ENCODE results near the gene IMMT.
A peak's percentile ranks its signal among the peaks of the same experiment; 100 is the strongest.
"Not testable (repeated sequence)": the region's sequence is repeated elsewhere in the genome, so short reads cannot be mapped to it uniquely, and the experiment has no call there.

IMMT gene

DNA sequence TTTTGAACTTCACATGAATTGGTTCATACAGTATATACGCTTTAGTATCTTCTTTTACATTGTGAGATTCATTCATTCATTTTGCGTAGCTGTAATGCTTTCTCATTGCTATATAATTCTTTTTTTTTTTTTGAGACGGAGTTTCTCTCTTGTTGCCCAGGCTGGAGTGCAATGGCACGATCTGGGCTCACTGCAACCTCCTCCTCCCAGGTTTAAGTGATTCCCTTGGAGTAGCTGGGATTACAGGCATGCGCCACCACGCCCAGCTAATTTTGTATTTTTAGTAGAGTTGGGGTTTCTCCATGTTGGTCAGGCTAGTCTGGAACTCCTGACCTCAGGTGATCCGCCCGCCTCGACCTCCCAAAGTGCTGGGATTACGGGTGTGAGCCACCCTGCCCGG is 5.3 kb upstream of the IMMT start:
- DNase-seq (ENCODE audit: low spot score): not testable (repeated sequence)

DNA sequence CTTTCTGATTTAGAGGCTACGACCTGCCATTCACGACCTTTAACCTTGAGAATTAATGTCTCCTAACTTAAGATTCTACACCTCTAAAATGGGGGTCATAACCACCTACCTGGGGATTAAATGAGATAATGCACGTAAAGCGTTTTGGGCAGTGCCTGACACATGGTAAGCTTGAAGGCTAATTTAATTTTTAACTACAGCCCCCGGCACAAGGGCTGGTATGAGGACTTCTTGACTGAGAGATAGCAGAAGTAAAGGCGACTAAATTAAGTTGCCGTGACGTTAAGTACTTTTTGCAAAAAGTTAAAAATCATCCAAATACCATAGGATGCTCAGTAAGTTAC is 4.5 kb upstream of the IMMT start:
- no peak for DNase-seq (ENCODE audit: low spot score)

DNA sequence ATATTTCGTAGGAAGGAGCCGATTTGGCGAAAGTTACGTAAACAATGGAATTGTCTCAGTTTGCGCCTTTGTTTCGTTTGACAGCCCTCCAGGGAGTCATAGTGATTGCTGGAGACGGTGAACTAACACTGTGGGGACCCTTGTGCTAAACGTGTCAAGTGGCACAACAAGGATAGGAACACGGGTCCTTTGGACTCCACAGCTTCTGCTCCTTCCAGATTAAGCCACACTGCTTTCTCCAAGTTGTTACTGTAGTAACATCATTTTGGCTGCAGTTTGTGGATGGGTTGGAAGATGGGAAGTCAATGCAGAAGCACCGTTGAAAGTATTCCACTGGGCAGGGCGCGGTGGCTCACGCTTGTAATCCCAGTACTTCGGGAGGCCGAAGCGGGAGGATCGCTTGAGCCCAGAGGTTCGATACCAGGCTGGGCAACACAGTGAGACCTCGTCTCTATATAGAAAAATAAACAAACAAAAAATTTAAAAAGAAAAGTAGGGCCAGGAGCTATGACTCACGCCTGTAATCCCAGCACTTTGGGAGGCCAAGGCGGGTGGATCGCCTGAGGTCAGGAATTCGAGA is 636 bp upstream of the IMMT start:
- DNase-seq (ENCODE audit: low spot score): no peak

DNA sequence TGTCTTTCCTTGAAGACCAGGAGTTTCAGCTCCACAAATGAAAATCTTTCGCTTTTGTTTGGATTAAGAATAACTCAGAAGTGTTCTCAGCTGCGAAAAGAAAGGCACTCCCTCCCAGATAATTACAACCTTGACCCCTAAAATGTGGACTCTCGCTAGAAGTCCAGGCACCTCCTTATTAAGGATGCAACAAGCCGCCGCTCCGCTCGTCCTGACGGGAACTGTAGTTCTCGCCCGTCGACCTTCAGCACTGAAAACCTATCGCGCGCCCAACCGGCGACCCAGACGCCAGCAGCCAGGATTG is 559 bp downstream of the IMMT start:
- DNase-seq (ENCODE audit: low spot score): no peak

DNA sequence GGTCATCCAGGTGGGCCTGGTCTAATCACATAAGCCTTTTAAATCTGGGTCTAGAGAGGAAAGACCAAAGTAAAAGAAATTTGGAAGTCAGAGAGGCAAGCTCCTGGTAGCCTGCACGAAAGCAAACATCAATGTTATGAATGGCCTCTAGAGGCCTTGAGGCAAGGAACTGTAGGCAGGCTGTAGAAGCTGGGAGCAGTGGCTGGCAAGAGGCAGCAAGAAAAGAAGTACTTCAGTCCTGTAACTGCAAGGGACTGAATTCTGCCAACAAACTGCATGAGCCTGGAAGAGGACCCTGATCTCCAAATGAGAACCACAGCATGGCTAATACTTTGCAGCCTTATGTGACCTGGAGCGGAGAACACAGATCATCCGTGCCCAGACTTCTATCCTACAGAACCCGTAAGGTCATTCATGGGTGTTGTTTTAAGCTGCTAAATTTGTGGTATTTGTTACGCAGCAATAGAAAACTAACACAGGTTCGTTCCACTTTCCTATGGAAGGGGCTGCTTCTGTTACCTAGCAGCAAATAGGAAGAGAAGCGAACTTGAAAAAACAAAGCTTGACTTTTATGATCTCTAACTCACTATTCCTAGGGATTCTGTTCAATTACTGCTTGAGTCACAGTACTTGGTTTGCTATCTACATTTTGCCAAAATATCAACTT is 1.2 kb downstream of the IMMT start:
- no peak for DNase-seq (ENCODE audit: low spot score)

DNA sequence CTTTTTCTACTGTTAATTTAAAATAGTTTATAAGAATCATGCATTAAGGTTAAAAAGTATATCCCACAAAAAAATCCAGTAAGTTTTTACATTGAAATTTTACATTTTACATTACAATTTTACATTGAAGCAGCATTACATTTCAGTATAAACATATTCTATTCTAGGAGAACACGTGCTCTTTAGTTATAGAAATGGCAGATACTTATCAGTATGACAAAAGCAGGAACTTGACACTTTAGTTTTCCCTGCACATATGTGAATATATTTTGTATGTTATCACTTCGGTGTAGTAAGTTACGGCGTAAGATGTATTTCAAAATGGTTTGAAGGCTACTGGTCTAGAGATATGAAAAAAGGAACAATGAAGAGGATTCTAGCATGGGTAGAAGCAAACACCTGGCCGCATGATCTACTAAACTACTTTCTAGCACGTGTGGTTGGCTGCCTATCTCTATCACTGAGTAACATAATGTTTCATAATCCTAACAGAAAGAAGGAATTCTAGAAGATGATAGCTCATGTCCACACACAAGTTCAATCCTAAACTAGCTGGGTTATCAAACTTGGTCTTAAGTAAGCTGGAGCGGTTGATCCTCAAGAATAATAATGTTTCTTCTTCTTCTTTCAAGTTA is 5.4 kb downstream of the IMMT start:
- no peak for DNase-seq (ENCODE audit: low spot score)

DNA sequence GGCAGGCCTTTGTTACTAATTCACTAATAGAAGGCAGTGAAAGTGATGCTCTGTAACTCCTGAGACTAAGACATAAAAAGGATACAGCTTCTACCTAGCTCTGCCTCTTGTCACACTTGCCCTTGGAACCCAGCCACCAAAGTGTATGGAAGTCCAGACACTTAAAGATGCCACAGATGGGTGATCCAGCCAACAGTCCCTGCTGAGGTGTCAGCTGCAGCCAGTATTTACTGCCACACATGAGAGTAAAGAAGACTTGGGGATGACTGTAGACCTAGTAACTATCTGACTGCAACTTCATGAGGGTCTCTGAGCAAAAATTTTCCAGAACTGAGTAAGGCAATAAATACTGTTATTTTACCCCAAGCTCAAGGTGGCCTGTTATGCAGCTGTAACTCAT is 8.8 kb downstream of the IMMT start:
- DNase-seq (ENCODE audit: low spot score): no peak

DNA sequence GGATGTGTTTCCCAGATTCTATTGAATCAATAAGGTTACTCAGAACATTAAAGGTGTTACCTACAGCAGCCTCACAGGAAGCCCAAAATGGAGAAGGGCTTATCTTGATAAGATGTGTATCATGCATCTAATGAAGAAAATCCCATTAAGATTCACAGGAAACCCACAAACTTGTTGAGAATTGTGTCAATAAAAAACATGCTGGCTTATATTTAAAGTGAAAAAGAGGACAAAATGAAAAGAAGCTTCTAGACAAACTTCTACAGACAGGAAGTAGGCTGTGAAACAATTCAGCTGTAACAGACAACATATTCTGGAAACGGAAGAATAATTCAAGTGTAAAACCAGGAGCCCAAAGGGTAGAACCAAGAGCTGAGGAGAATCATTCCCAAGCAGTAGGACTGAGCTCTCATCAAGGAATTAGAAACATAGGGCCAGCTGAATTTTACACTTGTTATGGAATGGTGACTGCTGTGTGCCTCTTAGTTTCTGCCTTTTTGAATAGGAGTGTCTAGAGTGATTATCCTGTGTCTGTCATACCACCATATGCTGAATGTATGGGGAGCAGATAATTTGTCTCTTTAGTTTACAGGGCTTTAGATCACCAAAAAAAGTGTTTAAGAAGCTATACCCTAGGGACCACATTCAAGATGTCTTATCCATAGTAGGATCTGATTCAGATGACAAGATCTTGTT is 9.6 kb downstream of the IMMT start:
- DNase-seq (ENCODE audit: low spot score): peak; percentile 31

DNA sequence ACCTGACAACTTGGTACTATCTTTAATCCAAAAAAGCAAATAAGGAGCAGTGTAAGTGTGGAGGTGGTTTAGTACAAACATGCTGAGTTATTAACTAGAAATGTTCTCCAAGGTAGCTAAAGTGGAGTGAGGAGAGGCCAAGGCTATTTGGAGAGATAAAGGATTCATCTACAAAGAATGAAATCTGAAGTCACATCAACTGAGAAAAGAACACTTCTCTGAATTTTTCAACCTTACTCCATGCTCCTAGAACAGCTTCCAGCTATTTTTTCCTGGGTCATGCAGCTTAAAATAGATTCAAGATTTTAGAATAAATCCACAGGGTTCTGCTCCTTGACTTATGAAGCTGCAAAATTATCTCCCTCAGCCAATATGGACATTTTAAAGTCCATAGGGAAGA is 18.7 kb downstream of the IMMT start:
- no peak for DNase-seq (ENCODE audit: low spot score)

DNA sequence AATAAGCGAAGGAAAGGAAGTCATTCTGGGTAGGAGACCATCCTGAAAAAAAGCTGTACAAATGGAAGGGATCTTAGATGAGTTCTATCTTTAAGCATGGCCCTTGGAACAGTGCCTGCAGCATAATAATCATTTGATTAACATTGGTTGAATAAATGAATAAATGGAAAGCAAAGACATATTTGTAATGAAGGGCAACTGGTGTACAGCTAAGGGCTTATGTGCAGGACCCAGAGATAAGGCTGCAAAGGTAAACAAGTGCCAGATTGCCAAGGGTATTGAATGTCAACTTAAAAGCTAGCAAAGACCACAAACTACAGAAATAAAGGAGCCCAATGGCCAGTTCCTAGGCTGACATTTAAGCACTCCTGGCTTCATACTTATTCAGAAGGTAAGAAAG is 19.4 kb downstream of the IMMT start:
- DNase-seq (ENCODE audit: low spot score): no peak

DNA sequence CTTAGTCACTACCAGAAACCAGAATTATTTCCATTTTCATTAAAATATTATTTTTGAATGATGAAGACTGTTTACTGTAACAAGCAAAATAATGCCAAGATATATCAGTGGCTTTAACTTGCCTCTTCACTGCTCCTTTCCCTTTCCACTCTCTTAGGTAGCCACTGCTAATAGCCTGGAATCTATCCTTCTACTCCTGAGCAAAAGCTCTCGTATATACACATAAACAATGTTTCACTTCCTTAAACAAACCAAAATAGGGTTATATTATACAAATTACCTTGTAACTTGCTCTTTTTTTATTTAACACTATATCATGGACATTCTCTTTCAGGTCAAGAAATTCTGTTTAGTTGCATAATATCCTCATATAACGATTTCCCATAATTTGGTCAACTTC is 20.8 kb downstream of the IMMT start:
- DNase-seq (ENCODE audit: low spot score): no peak

DNA sequence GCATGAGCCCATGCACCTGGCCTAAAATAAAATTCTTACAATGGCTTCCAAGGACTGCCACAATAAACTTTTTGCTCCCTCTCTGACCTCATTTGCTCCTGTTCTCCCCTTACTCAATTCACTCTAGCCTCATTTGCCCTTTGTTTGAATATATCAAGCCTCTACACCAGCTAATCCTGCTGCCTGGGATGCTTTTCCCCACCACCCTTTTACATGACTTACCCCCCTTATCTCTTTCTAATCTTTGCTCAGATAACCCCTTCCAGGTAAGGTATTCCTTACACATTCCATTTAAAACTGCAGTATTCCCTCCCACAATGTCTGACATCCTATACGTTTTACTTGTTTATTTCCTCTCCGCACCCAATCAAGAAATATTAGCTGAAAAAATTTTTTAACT is 22.7 kb downstream of the IMMT start:
- no peak for DNase-seq (ENCODE audit: low spot score)

DNA sequence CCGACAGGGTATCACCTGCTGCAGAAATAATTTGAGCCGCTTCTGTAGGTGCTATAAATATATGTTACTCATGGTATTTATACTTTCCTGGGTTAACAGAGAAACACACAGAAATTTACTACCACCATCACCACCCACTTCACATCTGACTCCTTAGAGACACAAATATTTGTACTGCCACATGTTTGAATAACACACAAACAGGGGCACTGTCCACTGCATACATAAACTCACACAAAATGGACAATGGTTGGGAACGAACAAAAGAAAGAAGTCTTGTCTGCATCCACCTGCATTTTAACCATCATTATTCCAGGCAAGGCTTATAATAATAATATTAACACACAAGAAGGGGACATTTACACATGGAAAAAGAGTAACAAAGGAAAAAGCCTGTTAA is 24.0 kb downstream of the IMMT start:
- no peak for DNase-seq (ENCODE audit: low spot score)

DNA sequence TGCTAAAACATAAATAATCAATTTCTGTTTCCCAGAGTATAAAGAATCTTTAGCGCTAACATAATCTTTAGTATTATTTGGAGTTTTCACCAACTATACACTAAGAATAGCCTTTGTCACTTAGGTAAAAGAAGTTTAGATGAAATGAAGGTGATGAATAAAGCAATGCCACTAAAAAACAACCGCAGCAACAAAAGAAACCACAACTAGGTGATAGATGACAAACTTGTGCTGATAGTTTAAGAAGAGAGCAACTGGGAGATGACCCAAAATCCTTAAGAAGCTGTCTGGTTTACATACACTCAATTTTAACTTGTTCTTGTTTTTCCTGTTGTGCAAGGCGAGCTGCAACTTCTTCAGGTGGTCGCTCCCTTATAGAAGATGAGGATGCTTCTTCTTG is 24.8 kb downstream of the IMMT start:
- no peak for DNase-seq (ENCODE audit: low spot score)

DNA sequence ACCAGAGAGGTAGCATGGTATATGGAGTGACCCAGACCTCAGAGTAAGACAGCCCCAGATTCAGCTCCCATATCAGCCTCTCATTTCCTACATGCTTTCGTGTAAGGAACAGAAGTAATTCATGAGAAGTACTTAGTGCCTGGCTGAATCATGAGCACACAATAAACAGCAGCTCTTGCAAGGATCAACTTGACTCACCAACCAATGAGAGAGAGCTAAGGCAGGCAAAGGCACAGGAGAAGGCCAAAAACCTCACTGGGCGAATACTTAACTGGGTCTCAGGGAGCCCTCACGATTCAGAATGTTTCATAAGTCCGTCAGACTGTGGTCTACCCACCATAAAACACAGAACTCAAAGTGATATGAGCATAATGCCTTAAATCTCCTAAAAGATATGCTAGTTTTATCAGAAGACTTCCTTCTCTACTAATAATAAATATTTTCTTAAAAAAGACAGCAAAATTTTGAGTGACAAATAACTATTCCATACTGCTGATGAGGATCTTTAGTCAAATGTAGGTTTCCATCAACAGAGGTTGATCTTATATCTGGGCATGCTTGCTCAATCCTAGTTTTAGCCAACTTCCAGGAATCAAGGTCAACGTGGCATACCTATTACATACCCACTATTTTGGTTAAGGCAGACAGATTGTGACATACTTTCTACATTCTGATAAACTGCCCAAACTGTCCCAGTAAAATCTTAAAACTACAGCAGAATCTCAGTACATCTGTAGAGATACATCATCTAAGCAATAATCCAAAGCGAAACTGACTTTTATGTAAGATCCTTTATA is 34.9 kb downstream of the IMMT start:
- DNase-seq (ENCODE audit: low spot score): no peak

DNA sequence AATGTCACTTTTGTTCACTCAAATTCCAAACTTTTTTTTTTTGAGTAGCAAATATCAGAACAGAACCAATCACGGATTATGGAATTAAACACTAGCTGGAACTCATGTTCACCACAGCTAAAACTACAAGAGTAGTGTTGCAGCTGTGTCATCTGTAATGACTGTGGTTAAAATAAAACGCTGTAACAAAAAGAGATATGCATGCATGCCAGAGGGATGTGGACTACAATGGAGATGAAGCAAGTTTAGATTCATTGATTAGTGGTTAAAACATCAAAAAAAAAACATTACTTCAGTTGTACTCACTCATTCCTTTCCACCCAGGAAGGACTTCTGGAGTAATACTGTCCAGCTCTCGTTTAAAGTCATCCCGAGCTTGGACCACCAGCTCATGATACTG is 37.0 kb downstream of the IMMT start:
- DNase-seq (ENCODE audit: low spot score): no peak

DNA sequence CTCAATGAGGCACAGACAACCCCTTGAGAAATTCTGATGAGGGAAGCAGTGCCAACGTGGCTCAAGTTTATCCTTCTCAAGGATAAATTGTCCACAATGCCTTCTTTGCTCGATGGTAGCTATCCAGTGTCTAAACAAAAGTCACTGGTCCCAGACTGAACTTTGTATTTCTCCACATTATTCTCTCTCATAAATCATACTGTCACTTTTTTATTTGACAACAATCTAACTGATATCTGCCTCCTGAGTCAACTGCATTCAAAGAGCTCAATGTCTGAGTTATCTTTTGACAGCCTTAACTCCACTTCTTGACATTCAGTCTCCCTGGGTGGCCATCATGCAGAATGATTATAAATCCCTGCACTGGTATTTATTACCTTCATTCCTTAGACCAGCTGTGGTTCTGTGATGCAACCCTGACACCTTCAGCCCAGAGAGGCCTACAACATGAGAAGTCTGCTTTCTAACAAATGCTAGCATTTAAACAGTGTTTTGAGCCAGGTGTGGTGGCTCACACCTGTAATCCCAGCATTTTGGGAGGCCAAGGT is 38.2 kb downstream of the IMMT start:
- DNase-seq (ENCODE audit: low spot score): no peak

DNA sequence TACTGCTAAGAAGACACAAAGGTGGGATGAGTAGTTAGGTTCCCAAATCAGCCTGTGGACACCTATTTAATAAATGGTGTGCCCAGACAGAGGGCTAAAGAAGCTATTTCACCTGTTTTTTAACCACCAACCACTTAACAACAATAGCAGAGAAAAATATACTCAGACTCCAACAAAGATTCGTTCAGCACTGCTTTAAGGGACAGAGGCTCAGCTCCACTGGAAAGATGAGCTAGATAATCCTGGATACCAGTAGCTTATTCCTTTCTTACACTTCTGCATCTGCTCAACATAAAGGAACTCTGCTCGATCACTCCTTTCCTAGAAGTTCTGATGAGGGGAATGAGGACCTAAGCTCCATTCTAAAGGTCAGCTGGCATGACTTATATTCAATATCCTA is 44.8 kb downstream of the IMMT start:
- no peak for DNase-seq (ENCODE audit: low spot score)

DNA sequence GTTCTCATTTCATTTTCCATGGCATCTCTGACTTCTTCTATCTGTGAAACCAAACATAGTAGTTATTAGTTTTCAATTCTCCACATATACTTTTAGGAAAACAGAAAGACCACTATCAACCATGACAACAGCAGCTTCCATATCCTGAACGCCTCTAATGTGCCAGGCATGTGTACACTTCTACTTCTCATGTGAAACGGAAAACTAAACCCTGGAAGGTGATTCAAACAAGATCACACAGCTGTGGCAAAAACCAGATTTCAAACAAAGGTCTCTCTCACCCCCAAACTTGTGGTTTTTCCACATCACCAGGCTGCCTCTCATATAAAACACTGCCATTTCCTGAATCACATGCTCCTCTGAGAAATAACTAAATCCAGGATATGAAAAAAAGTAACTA is 47.5 kb downstream of the IMMT start:
- no peak for DNase-seq (ENCODE audit: low spot score)

DNA sequence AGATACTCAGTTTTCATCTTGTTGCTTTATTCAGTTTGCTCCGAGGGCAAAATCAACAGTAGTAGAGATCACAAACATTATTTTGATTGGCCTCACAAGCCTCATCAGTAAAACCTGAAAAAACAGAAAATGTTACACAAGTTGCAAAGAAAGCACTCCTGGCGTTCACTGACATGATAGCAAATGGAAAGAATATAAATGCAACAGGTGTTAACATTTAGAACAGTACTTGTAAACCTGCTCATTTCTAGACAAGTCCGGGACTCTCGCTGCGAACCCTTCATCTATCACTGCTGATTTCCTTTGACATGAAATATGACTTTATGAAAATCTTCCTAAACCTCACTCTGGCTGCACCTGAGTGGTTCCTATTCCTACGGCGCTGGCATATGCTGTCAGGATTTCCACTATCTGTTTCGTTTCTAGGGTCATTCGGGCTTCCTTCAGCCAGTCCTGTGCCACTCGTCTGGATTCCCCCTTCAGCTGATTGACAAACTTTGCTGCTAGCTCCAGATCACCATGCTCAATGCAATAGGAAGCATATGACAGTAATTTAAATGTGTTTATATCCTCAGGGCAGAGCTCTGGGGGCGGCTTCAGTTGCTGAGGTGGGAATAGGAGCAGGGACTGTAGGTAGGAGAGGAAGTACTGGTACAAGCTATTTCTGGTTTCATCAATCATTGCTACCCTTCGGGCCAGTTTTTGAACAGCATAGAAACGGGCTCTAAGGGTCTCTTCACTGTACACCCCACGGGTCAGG is 51.2 kb downstream of the IMMT start:
- DNase-seq (ENCODE audit: low spot score): no peak

DNA sequence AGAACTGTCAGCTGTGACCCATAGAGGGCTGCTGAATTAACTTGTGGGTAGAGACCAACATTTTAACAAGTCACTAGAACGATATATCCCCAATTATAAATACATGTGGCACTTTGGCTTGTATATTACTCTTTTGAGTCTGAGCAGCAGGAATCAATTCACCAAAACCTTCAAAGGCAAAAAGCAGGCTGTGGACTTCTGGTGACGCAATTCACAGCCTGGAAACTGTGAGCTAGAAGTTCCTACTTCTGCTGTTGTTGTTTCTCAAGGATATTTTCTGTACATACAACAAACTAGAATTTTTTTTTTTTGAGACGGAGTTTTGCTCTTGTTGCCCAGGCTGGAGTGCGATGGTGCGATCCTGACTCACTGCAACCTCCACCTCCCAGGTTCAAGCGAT is 52.0 kb downstream of the IMMT start:
- no peak for DNase-seq (ENCODE audit: low spot score)

Measured in CD4-positive, alpha-beta T cell treated with Interleukin-6 at 100 ng/mL for 8 hours (primary cell).